PFSK-1 (cell line): ENCODE measurements around the gene PREX1.

Experiments used
- FOXP2 ChIP-seq: optimal IDR thresholded peaks from 2 replicates; pipeline ENCODE3; 2011; ENCODE audit warnings: borderline replicate concordance, control low read depth, inconsistent platforms; ENCODE audit not compliant: insufficient read depth; ENCODE audit errors: extremely low read length, extremely low read depth
- POLR2AphosphoS5 ChIP-seq: IDR thresholded peaks from 2 replicates; pipeline ENCODE4 v1.6.1; 2012; ENCODE audit warnings: low read depth, mild to moderate bottlenecking, control low read depth, low read length, moderate library complexity
- SIN3A ChIP-seq: IDR thresholded peaks from 2 replicates; pipeline ENCODE4 v1.6.1; 2012; ENCODE audit warnings: mild to moderate bottlenecking, low read length, moderate library complexity, borderline replicate concordance; ENCODE audit not compliant: insufficient read depth
- TAF1 ChIP-seq: IDR thresholded peaks from 2 replicates; pipeline ENCODE4 v1.6.1; 2012; ENCODE audit warnings: low read length, control low read depth, borderline replicate concordance; ENCODE audit not compliant: insufficient read depth
- TF ChIP-seq, protein P1 (sequence below), 2 experiments: IDR thresholded peaks; 2 replicates each; pipeline versions ENCODE4 v1.6.1 to v1.8.0; 2011 to 2012; ENCODE audit warnings: low read depth in 2 of 2, low read length in 2 of 2, control low read depth in 1 of 2, inconsistent platforms in 1 of 2, mild to moderate bottlenecking in 1 of 2, moderate library complexity in 1 of 2; ENCODE audit not compliant: insufficient read depth in 1 of 2

The PREX1 gene

DNA sequence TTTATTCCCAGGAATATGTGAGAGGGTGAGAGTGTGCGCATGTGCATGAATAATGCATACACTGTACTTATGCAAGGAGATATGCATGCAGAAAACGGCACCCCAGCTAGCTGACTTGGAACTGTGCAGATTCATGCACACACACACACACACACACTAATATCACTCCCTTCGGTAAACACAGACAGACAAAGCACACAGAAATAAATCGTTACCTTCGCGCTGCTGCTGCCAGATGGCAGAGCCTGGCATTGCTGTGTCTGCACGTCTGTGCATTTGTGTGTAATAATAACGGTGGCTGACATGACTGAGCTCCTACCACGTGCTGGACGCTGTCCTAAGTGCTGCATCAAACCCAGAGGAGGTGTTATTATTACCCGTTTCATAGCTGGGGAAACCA is 36.8 kb downstream of the PREX1 start:
- TF ChIP-seq SIN3A, result no peak
- TF ChIP-seq, protein P1, sequence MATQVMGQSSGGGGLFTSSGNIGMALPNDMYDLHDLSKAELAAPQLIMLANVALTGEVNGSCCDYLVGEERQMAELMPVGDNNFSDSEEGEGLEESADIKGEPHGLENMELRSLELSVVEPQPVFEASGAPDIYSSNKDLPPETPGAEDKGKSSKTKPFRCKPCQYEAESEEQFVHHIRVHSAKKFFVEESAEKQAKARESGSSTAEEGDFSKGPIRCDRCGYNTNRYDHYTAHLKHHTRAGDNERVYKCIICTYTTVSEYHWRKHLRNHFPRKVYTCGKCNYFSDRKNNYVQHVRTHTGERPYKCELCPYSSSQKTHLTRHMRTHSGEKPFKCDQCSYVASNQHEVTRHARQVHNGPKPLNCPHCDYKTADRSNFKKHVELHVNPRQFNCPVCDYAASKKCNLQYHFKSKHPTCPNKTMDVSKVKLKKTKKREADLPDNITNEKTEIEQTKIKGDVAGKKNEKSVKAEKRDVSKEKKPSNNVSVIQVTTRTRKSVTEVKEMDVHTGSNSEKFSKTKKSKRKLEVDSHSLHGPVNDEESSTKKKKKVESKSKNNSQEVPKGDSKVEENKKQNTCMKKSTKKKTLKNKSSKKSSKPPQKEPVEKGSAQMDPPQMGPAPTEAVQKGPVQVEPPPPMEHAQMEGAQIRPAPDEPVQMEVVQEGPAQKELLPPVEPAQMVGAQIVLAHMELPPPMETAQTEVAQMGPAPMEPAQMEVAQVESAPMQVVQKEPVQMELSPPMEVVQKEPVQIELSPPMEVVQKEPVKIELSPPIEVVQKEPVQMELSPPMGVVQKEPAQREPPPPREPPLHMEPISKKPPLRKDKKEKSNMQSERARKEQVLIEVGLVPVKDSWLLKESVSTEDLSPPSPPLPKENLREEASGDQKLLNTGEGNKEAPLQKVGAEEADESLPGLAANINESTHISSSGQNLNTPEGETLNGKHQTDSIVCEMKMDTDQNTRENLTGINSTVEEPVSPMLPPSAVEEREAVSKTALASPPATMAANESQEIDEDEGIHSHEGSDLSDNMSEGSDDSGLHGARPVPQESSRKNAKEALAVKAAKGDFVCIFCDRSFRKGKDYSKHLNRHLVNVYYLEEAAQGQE (IDR thresholded peaks at IDR 0.05; ENCODE audit: insufficient read depth in 1 of 2, low read depth in 2 of 2, low read length in 2 of 2), result peak in 1 of 2 experiments; percentile 80; a peak in 2 of 4 replicates

DNA sequence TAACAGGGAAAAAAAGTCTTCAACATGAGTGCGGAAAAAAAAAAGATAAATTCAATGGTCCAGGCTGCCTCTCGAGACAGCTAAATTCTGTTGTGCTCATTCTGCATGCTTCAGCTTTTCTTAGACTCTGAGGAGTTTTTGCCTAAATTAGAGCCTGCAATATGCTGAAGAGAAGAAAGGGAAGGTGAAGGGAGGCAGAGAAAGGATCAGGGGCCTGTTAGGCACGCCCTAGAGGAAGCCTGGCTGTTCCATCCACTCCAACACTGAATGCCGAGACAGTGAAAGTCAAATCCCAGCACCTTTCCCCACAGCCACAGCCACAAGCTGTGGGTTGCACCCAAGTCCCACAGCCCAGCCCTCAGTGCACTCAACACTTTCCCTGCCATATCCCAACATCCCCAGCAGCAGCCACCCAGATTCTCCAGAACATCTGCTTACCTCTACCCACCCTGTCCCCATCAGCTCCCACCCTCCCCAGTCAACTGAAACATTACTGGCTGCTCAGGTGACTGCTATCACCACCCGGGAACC is 37.3 kb downstream of the PREX1 start:
- TF ChIP-seq SIN3A, result no peak
- TF ChIP-seq TAF1, result no peak
- no peak for TF ChIP-seq FOXP2
- TF ChIP-seq, protein P1 (IDR thresholded peaks at IDR 0.05; ENCODE audit: insufficient read depth in 1 of 2, low read depth in 2 of 2, low read length in 2 of 2), result no peak
- TF ChIP-seq POLR2AphosphoS5, result no peak

DNA sequence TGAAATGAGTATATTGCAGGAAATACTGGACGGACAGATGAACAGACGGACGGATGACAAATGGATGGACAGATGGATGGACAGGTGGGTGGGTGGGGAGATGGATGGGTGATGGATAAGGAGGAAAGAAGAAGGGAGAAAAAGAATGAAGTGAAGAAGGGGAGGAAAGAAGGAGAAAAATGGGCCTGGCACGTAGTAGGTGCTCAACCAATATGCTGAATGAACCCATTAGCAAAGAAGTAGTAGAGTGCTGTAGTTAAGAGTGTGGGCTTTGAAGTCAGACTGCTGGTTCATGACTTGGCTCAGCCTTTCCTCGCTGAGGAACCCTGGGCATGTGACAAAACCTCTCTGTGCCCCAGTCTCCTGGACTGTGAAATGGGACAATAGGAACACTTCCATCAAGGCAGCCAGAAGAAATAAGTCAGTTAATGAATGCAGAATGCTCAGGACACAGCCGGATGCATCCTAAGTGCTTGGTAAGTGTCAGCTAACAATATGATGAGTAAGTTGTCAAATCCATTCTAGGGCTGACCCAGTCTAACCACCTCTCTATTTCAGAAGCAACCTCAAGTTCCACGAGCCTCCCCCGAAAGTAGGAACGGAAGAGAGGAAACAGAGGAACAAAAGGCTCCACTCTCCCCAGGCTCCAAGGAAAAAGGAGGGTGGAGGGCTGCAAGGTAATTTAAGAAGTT is 37.9 kb downstream of the PREX1 start:
- TF ChIP-seq SIN3A, result no peak
- TF ChIP-seq TAF1, result no peak
- TF ChIP-seq, protein P1 (IDR thresholded peaks at IDR 0.05; ENCODE audit: insufficient read depth in 1 of 2, low read depth in 2 of 2, low read length in 2 of 2), result no peak
- TF ChIP-seq FOXP2, result no peak
- no peak for TF ChIP-seq POLR2AphosphoS5

DNA sequence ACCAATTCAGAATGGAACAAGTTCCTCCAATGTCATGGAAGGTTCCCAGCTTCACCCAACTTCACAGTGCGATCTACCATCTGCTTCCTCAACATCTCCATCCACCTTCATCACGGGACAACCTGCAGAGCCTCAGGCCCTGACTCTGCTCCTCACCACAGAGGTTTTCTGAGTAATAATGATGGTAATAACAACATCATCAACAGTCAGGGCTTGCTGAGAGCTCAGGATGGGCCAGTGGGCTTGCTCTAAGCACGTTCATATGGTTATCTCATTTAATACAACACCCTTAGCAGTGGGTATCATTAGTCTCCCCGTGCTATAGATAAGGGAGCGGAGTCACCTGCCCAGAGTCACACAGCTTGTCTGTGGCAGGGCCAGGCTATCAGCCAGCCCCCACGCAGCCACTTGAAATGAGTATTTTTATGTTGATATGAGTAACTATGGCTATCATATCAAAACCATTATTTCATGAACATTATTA is 38.6 kb downstream of the PREX1 start:
- no peak for TF ChIP-seq SIN3A
- no peak for TF ChIP-seq POLR2AphosphoS5
- no peak for TF ChIP-seq FOXP2
- TF ChIP-seq, protein P1 (IDR thresholded peaks at IDR 0.05; ENCODE audit: insufficient read depth in 1 of 2, low read depth in 2 of 2, low read length in 2 of 2), result no peak
- no peak for TF ChIP-seq TAF1

DNA sequence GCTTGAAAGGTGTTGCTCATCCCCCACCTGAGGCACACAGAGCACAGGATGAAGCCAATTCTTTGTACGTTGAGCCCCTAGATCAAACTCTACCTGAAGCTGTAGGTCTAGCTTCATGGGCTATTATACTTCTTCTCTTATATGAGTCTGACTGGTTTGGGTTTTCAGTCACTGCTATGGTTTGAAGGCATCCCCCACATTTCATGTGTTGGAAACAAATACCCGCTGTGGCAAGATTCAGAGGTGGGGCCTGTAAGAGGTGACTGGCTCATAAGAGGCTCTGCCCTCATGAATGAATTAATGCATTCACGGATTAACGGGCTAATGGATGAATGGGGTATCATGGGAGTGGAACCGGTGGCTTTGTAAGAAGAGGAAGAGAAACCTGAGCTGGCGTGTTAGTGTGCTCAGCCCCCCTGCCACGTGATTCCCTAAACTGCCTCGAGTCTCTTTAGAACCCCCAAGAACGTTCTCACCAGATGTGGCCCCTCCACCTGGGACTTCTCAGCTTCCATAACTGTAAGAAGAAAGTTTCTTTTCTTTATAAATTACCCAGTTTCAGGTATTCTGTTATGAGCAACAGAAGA is 39.2 kb downstream of the PREX1 start:
- TF ChIP-seq TAF1, result no peak
- TF ChIP-seq SIN3A, result no peak
- TF ChIP-seq POLR2AphosphoS5, result no peak
- TF ChIP-seq, protein P1 (IDR thresholded peaks at IDR 0.05; ENCODE audit: insufficient read depth in 1 of 2, low read depth in 2 of 2, low read length in 2 of 2), result no peak
- no peak for TF ChIP-seq FOXP2
